Mesothelial cell of epicardium (in vitro differentiated cells): ENCODE results near the gene KDM5A. TPM values are rescaled to one million over a fixed set of nuclear protein-coding genes. Genes with fewer than 3 reads are reported as not detected.
"Not testable (repeated sequence)": the region's sequence is repeated elsewhere in the genome, so short reads cannot be mapped to it uniquely, and the experiment has no call there.

ENCODE experiments used
- DNase-seq, 2 experiments: peaks; one replicate each; pipeline ENCODE4 v3.0.0; 2021; ENCODE audit warnings: low spot score in 2 of 2; ENCODE audit not compliant: unreplicated experiment in 2 of 2
- H3K27ac Mint-ChIP-seq: 2 replicates; pipeline ENCODE4 v1.8.0; 2021; ENCODE audit warnings: mixed read lengths
- H3K27me3 Mint-ChIP-seq: 2 replicates; pipeline ENCODE4 v1.8.0; 2021; ENCODE audit warnings: low read depth, mixed read lengths
- H3K36me3 Mint-ChIP-seq: 2 replicates; pipeline ENCODE4 v1.8.0; 2021; ENCODE audit warnings: mixed read lengths
- H3K4me1 Mint-ChIP-seq: 2 replicates; pipeline ENCODE4 v1.8.0; 2021; ENCODE audit warnings: mixed read lengths
- H3K4me3 Mint-ChIP-seq: 2 replicates; pipeline ENCODE4 v1.8.0; 2021; ENCODE audit warnings: mild to moderate bottlenecking, moderate library complexity, mixed read lengths
- H3K9me3 Mint-ChIP-seq: 2 replicates; pipeline ENCODE4 v1.8.0; 2021; ENCODE audit warnings: mixed read lengths
- CTCF ChIP-seq: fragments of 200-600 bp; sonication (generic); IDR thresholded peaks from one replicate; pipeline ENCODE4 v1.5.0; 2021; ENCODE audit warnings: antibody characterized with exemption; ENCODE audit not compliant: unreplicated experiment
- total RNA-seq: library from RNA; stranded (reverse); gene quantifications from 3 replicates; pipeline ENCODE4 v1.2.1, GENCODE V29; 2021

The KDM5A gene
- total RNA-seq, 1 donor from 2014 or later = 96.2 TPM

GRCh38 chr12:367972-368371, 21.1 kb downstream of the KDM5A start:
- Mint-ChIP-seq H3K27ac (no peak overlapping the region), H3K4me1 (no peaks in the 10 kb centered on the region), H3K36me3 (peaks cover 87% of the 10 kb centered on the region), H3K4me3 (no peak overlapping the region), H3K27me3 (no peaks in the 10 kb centered on the region), H3K9me3 (peaks cover 27% of the 10 kb centered on the region)
- no peak for DNase-seq
- no peak for TF ChIP-seq CTCF

- Mint-ChIP-seq H3K27me3 (no peaks in the 10 kb centered on the region), H3K27ac (no peak overlapping the region), H3K36me3 (peaks cover 88% of the 10 kb centered on the region), H3K9me3 (peaks cover 23% of the 10 kb centered on the region), H3K4me1 (no peaks in the 10 kb centered on the region), H3K4me3 (no peak overlapping the region)
- no peak for TF ChIP-seq CTCF
- no peak for DNase-seq
These were observed 22.3 kb downstream of the KDM5A start for GRCh38 chr12:366820-367219.

- Mint-ChIP-seq H3K4me3 (no peak overlapping the region), H3K27me3 (no peaks in the 10 kb centered on the region), H3K9me3 (peaks cover 23% of the 10 kb centered on the region), H3K4me1 (no peaks in the 10 kb centered on the region), H3K27ac (no peak overlapping the region), H3K36me3 (peaks cover 74% of the 10 kb centered on the region)
- no peak for TF ChIP-seq CTCF
- no peak for DNase-seq
These were observed 30.0 kb downstream of the KDM5A start for GRCh38 chr12:359091-359490.

- Mint-ChIP-seq H3K4me1 (no peaks in the 10 kb centered on the region), H3K36me3 (peaks cover 61% of the 10 kb centered on the region), H3K9me3 (peaks cover 18% of the 10 kb centered on the region), H3K27me3 (no peaks in the 10 kb centered on the region), H3K4me3 (no peak overlapping the region), H3K27ac (peak overlapping the region; percentile 41)
- no peak for DNase-seq
- no peak for TF ChIP-seq CTCF
These were observed 32.7 kb downstream of the KDM5A start for GRCh38 chr12:356276-356988.

- H3K27ac Mint-ChIP-seq, DNase-seq, H3K27me3 Mint-ChIP-seq, H3K4me3 Mint-ChIP-seq, H3K4me1 Mint-ChIP-seq: not testable (repeated sequence)
- Mint-ChIP-seq H3K9me3 (peaks cover 16% of the 10 kb centered on the region), H3K36me3 (peaks cover 57% of the 10 kb centered on the region)
These were observed 37.9 kb downstream of the KDM5A start for GRCh38 chr12:351197-351596.

- H3K36me3 Mint-ChIP-seq = peaks cover 63% of the 10 kb centered on the region
These were observed 39.5 kb downstream of the KDM5A start for GRCh38 chr12:349625-350024.

GRCh38 chr12:343036-343435, 46.1 kb downstream of the KDM5A start:
- DNase-seq, H3K4me1 Mint-ChIP-seq, H3K27ac Mint-ChIP-seq, H3K4me3 Mint-ChIP-seq, H3K27me3 Mint-ChIP-seq: not testable (repeated sequence)
- Mint-ChIP-seq H3K9me3 (peaks cover 22% of the 10 kb centered on the region), H3K36me3 (peaks cover 86% of the 10 kb centered on the region)

More at GRCh38 chr12:349625-350024, 39.5 kb downstream of the KDM5A start:
- not testable (repeated sequence) for H3K4me3 Mint-ChIP-seq, H3K27ac Mint-ChIP-seq, H3K4me1 Mint-ChIP-seq, DNase-seq, H3K27me3 Mint-ChIP-seq
- H3K9me3 Mint-ChIP-seq = peaks cover 19% of the 10 kb centered on the region
